Measurements from ENCODE around the gene HABP2.

HABP2 gene

GRCh38 chr10:113555751-113556150 is 2.9 kb downstream of the HABP2 start:
- no peak overlapping the region for H3K4me3 ChIP-seq (replicated peaks; ENCODE audit: low read depth, low read length)
- TF ChIP-seq CTCF (IDR thresholded peaks at IDR 0.05; ENCODE audit: insufficient read depth, low read length, poor library complexity, severe bottlenecking) = no peak
- H3K27me3 ChIP-seq (replicated peaks; ENCODE audit: control insufficient read depth, insufficient read depth, low read length) = peaks cover 1% of the 10 kb centered on the region
- DNase-seq (ENCODE audit: extremely low read depth, insufficient read length) = no peak
- H3K36me3 ChIP-seq (ENCODE audit: control insufficient read depth, insufficient read depth, low read length) = no peaks in the 10 kb centered on the region

- no peak overlapping the region for H3K4me3 ChIP-seq (replicated peaks; ENCODE audit: low read depth, low read length)
- no peaks in the 10 kb centered on the region for H3K36me3 ChIP-seq (ENCODE audit: control insufficient read depth, insufficient read depth, low read length)
- H3K27me3 ChIP-seq (replicated peaks; ENCODE audit: control insufficient read depth, insufficient read depth, low read length) = peaks cover 1% of the 10 kb centered on the region
- DNase-seq (ENCODE audit: extremely low read depth, insufficient read length) = no peak
- no peak for TF ChIP-seq CTCF (IDR thresholded peaks at IDR 0.05; ENCODE audit: insufficient read depth, low read length, poor library complexity, severe bottlenecking)
These were observed 4.6 kb downstream of the HABP2 start for GRCh38 chr10:113557424-113557862.

GRCh38 chr10:113557903-113558321 is 5.1 kb downstream of the HABP2 start:
- H3K27me3 ChIP-seq (replicated peaks; ENCODE audit: control insufficient read depth, insufficient read depth, low read length) = peaks cover 1% of the 10 kb centered on the region
- H3K36me3 ChIP-seq (ENCODE audit: control insufficient read depth, insufficient read depth, low read length) = no peaks in the 10 kb centered on the region
- no peak for DNase-seq (ENCODE audit: extremely low read depth, insufficient read length)
- no peak overlapping the region for H3K4me3 ChIP-seq (replicated peaks; ENCODE audit: low read depth, low read length)
- no peak for TF ChIP-seq CTCF (IDR thresholded peaks at IDR 0.05; ENCODE audit: insufficient read depth, low read length, poor library complexity, severe bottlenecking)

GRCh38 chr10:113560071-113560470 is 7.2 kb downstream of the HABP2 start:
- DNase-seq (ENCODE audit: extremely low read depth, insufficient read length) = no peak
- Histone ChIP-seq H3K27me3 (replicated peaks; ENCODE audit: control insufficient read depth, insufficient read depth, low read length) (no peaks in the 10 kb centered on the region; the same call in 1 of the 2 replicates), H3K36me3 (ENCODE audit: control insufficient read depth, insufficient read depth, low read length) (no peaks in the 10 kb centered on the region), H3K4me3 (replicated peaks; ENCODE audit: low read depth, low read length) (no peak overlapping the region)
- no peak for TF ChIP-seq CTCF (IDR thresholded peaks at IDR 0.05; ENCODE audit: insufficient read depth, low read length, poor library complexity, severe bottlenecking)

- H3K4me3 ChIP-seq (replicated peaks; ENCODE audit: low read depth, low read length) = no peak overlapping the region
- no peak for DNase-seq (ENCODE audit: extremely low read depth, insufficient read length)
- H3K27me3 ChIP-seq (replicated peaks; ENCODE audit: control insufficient read depth, insufficient read depth, low read length) = no peaks in the 10 kb centered on the region; the same call in 1 of the 2 replicates
- H3K36me3 ChIP-seq (ENCODE audit: control insufficient read depth, insufficient read depth, low read length) = no peaks in the 10 kb centered on the region
- no peak for TF ChIP-seq CTCF (IDR thresholded peaks at IDR 0.05; ENCODE audit: insufficient read depth, low read length, poor library complexity, severe bottlenecking)
These were observed 8.4 kb downstream of the HABP2 start for GRCh38 chr10:113561214-113561613.

GRCh38 chr10:113562069-113562468 is 9.2 kb downstream of the HABP2 start:
- Histone ChIP-seq H3K4me3 (replicated peaks; ENCODE audit: low read depth, low read length) (no peak overlapping the region), H3K36me3 (ENCODE audit: control insufficient read depth, insufficient read depth, low read length) (no peaks in the 10 kb centered on the region), H3K27me3 (replicated peaks; ENCODE audit: control insufficient read depth, insufficient read depth, low read length) (no peaks in the 10 kb centered on the region; the same call in 1 of the 2 replicates)
- TF ChIP-seq CTCF (IDR thresholded peaks at IDR 0.05; ENCODE audit: insufficient read depth, low read length, poor library complexity, severe bottlenecking) = no peak
- no peak for DNase-seq (ENCODE audit: extremely low read depth, insufficient read length)

Data from GM06990 (cell line).